ENCODE results near the gene MYMK.

MYMK gene

GRCh38 chr9:133499132-133499891, 25.4 kb downstream of the MYMK start:
- no peaks in the 10 kb centered on the region for H3K79me2 ChIP-seq
- H3K4me2 ChIP-seq (ENCODE audit: low read length) = no peak overlapping the region
- no peaks in the 10 kb centered on the region for H3K9me3 ChIP-seq (ENCODE audit: control insufficient read depth, low read length)
- no peak overlapping the region for H3K27ac ChIP-seq
- no peak overlapping the region for H3K4me3 ChIP-seq (ENCODE audit: low read depth, low read length)
- no peak overlapping the region for H2AFZ ChIP-seq
- no peaks in the 10 kb centered on the region for H3K4me1 ChIP-seq
- H3K9ac ChIP-seq = no peak overlapping the region
- H3K27me3 ChIP-seq (ENCODE audit: control insufficient read depth, insufficient read depth, low read length) = no peaks in the 10 kb centered on the region
- TF ChIP-seq CTCF (IDR thresholded peaks at IDR 0.05) = no peak
- no peaks in the 10 kb centered on the region for H3K36me3 ChIP-seq (ENCODE audit: control insufficient read depth, insufficient read depth, low read length)

GRCh38 chr9:133496861-133497842, 27.6 kb downstream of the MYMK start:
- Histone ChIP-seq H3K36me3 (ENCODE audit: control insufficient read depth, insufficient read depth, low read length) (no peaks in the 10 kb centered on the region), H3K4me3 (ENCODE audit: low read depth, low read length) (no peak overlapping the region), H3K9me3 (ENCODE audit: control insufficient read depth, low read length) (no peaks in the 10 kb centered on the region), H3K27ac (no peak overlapping the region), H3K9ac (no peak overlapping the region), H3K27me3 (ENCODE audit: control insufficient read depth, insufficient read depth, low read length) (no peaks in the 10 kb centered on the region), H3K79me2 (no peaks in the 10 kb centered on the region), H3K4me2 (ENCODE audit: low read length) (no peak overlapping the region), H3K4me1 (no peaks in the 10 kb centered on the region), H2AFZ (no peak overlapping the region)
- TF ChIP-seq CTCF (IDR thresholded peaks at IDR 0.05) = no peak

GRCh38 chr9:133495327-133496293, 29.1 kb downstream of the MYMK start:
- TF ChIP-seq CTCF (IDR thresholded peaks at IDR 0.05) = no peak
- no peaks in the 10 kb centered on the region for H3K79me2 ChIP-seq
- H3K4me1 ChIP-seq = no peaks in the 10 kb centered on the region
- H2AFZ ChIP-seq = no peak overlapping the region
- H3K4me3 ChIP-seq (ENCODE audit: low read depth, low read length) = no peak overlapping the region
- no peak overlapping the region for H3K9ac ChIP-seq
- no peak overlapping the region for H3K27ac ChIP-seq
- H3K27me3 ChIP-seq (ENCODE audit: control insufficient read depth, insufficient read depth, low read length) = no peaks in the 10 kb centered on the region
- no peaks in the 10 kb centered on the region for H3K36me3 ChIP-seq (ENCODE audit: control insufficient read depth, insufficient read depth, low read length)
- no peaks in the 10 kb centered on the region for H3K9me3 ChIP-seq (ENCODE audit: control insufficient read depth, low read length)
- no peak overlapping the region for H3K4me2 ChIP-seq (ENCODE audit: low read length)

GRCh38 chr9:133494636-133495326, 30.0 kb downstream of the MYMK start:
- Histone ChIP-seq H3K4me2 (ENCODE audit: low read length) (no peak overlapping the region), H3K9me3 (ENCODE audit: control insufficient read depth, low read length) (no peaks in the 10 kb centered on the region), H2AFZ (no peak overlapping the region), H3K4me1 (no peaks in the 10 kb centered on the region), H3K36me3 (ENCODE audit: control insufficient read depth, insufficient read depth, low read length) (no peaks in the 10 kb centered on the region), H3K4me3 (ENCODE audit: low read depth, low read length) (no peak overlapping the region), H3K79me2 (no peaks in the 10 kb centered on the region), H3K27me3 (ENCODE audit: control insufficient read depth, insufficient read depth, low read length) (no peaks in the 10 kb centered on the region), H3K27ac (no peak overlapping the region), H3K9ac (no peak overlapping the region)
- TF ChIP-seq CTCF (IDR thresholded peaks at IDR 0.05) = no peak
